Esophagus squamous epithelium (tissue), 5 donors: ENCODE measurements around the gene PANK4. TPM values are rescaled to one million over a fixed set of nuclear protein-coding genes. Genes with fewer than 3 reads are reported as not detected.
A peak's percentile ranks its signal among the peaks of the same experiment; 100 is the strongest.

Source experiments
- DNase-seq: peaks from one replicate; lab custom pipeline; 2025; lab: John Stamatoyannopoulos, UW
- H3K27ac ChIP-seq, 4 donors: fragments of 200-600 bp; sonication (generic); one replicate each; pipeline ENCODE4 v1.5.1; 2016 to 2019; ENCODE audit warnings: mild to moderate bottlenecking in 1 of 4
- H3K27me3 ChIP-seq, 4 donors: fragments of 200-600 bp; sonication (generic); 1 replicate in 3 of 4; 2 replicates in 1 of 4; pipeline versions ENCODE4 v1.5.1 to v1.6.0; 2017 to 2021; ENCODE audit warnings: antibody characterized with exemption in 1 of 4
- H3K36me3 ChIP-seq, 3 donors: fragments of 200-600 bp; sonication (generic); one replicate each; pipeline ENCODE4 v1.5.1; 2016 to 2019
- H3K4me1 ChIP-seq, 3 donors: fragments of 200-600 bp; sonication (generic); one replicate each; pipeline ENCODE4 v1.5.1; 2017 to 2019
- H3K4me3 ChIP-seq, 4 donors: fragments of 200-600 bp; sonication (generic); 1 replicate in 3 of 4; 2 replicates in 1 of 4; pipeline ENCODE4 v1.5.1; 2016 to 2019; ENCODE audit warnings: mild to moderate bottlenecking in 2 of 4, moderate library complexity in 1 of 4
- H3K9me3 ChIP-seq, 3 donors: fragments of 200-600 bp; sonication (generic); one replicate each; pipeline ENCODE4 v1.5.1; 2016 to 2019
- POLR2A ChIP-seq, 4 donors: fragments of 450-650 bp; IDR thresholded peaks; one replicate each; pipeline ENCODE4 v1.6.1; 2017; ENCODE audit warnings: antibody characterized with exemption in 4 of 4, mild to moderate bottlenecking in 4 of 4, moderate library complexity in 3 of 4
- WGBS, 2 donors: methylation state at CpG; one replicate each; pipeline ENCODE4 v1.1.5; 2018; 5-methylcytosine and 5-hydroxymethylcytosine counted together
- intact Hi-C: fragments of 100-400 bp; cut with DNase I; formaldehyde crosslinking; loops from one replicate; pipeline ENCODE4 v1.15.0; 2022
- total RNA-seq, 4 donors: library from RNA; depleted of rRNA; stranded (reverse); fragments of >200 nt; gene quantifications; one replicate each; pipeline ENCODE4 v1.1.0, GENCODE V29; 2016
- TF ChIP-seq, protein P1 (sequence below), 6 experiments: fragments of 450-650 bp in 4 of 6; fragments of 200-600 bp in 2 of 6; sonication (generic) in 2 of 6; IDR thresholded peaks; one replicate each; pipeline ENCODE4 v1.5.1; 2016 to 2019; ENCODE audit warnings: antibody characterized with exemption in 6 of 6, mild to moderate bottlenecking in 4 of 6, moderate library complexity in 4 of 6
- donor health status: DM: yes; HTN: yes; CAD: no.

Gene PANK4
- total RNA-seq, 4 donors from 2014 or later, result 11.8 to 29.1 (median 17.0) TPM

- peak; percentile 73 for DNase-seq
- Histone ChIP-seq H3K36me3 (no peaks in the 10 kb centered on the region), H3K4me1 (peaks cover 56 to 90% (median 57%) of the 10 kb centered on the region in 3 donors), H3K27me3 (peaks cover 0 to 18% (median 0%) of the 10 kb centered on the region in 4 donors), H3K9me3 (no peaks in the 10 kb centered on the region), H3K4me3 (peak overlapping the region; percentile 36 to 78 (median 57)), H3K27ac (peak overlapping the region; percentile 89 to 98 (median 97))
- WGBS, 2 donors, result no CpG with 5 or more reads among the region's 43 CpGs
- intact Hi-C loops, result loop anchor here (5.0 to 10.0 kb wide), 2 partner anchors 134 to 351 kb away; partner anchors contain the start of genes FAAP20 and PEX10
- TF ChIP-seq, protein P1, sequence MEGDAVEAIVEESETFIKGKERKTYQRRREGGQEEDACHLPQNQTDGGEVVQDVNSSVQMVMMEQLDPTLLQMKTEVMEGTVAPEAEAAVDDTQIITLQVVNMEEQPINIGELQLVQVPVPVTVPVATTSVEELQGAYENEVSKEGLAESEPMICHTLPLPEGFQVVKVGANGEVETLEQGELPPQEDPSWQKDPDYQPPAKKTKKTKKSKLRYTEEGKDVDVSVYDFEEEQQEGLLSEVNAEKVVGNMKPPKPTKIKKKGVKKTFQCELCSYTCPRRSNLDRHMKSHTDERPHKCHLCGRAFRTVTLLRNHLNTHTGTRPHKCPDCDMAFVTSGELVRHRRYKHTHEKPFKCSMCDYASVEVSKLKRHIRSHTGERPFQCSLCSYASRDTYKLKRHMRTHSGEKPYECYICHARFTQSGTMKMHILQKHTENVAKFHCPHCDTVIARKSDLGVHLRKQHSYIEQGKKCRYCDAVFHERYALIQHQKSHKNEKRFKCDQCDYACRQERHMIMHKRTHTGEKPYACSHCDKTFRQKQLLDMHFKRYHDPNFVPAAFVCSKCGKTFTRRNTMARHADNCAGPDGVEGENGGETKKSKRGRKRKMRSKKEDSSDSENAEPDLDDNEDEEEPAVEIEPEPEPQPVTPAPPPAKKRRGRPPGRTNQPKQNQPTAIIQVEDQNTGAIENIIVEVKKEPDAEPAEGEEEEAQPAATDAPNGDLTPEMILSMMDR (IDR thresholded peaks at IDR 0.05), result no peak
- TF ChIP-seq POLR2A (IDR thresholded peaks at IDR 0.05), result peak in 1 of 4 donors; percentile 76
These were observed 19.5 kb upstream of the PANK4 start for GRCh38 chr1:2545754-2546514.

DNA sequence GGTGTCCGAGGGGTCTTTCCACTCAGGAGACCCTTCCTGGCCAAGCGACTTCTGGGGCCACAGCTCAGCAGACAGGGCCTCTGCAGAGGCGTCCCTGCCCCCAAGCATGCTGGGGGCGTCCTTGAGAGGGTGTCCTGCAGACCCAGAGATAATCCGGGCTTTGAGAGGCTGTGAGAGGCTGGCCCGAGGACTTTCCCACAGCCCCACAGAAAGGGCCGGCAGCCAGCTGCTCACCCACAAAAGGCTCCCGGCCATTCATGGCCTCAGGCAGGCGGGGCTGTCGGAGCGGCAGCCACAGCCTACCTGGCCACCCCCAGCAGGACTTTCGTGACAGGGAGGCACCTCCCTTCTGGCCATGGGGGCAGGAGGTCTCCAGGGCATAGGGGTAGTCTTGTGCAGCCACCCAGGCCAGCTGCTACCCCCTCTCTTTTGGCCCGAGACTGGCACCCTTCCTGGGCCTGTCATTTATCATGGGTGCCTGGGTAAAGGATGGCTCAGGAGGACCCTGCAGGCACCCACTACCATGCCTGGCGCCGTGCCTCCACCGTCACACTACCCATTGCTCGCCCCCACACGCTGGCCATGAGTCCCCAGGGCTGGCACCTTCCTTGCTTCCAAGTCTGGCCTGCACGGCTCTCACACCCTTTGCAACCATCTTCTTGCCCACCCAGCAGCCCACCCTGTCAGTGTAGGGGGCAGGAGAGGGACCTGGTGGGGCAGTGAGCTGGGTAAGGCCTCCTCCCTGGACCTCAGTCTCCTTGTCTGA lies 18.7 kb upstream of the PANK4 start:
- TF ChIP-seq, protein P1 (IDR thresholded peaks at IDR 0.05), result no peak
- Histone ChIP-seq H3K27me3 (peaks cover 0 to 27% (median 0%) of the 10 kb centered on the region in 4 donors), H3K9me3 (no peaks in the 10 kb centered on the region), H3K36me3 (no peaks in the 10 kb centered on the region), H3K27ac (peak overlapping the region in 3 of 4 donors; percentile 97 to 98 (median 97)), H3K4me3 (no peak overlapping the region), H3K4me1 (peaks cover 60 to 91% (median 62%) of the 10 kb centered on the region in 3 donors)
- intact Hi-C loops, result loop anchor here (5.0 to 10.0 kb wide), 2 partner anchors 133 to 350 kb away; partner anchors contain the start of genes FAAP20 and PEX10
- 64 to 87% methylated on average over 7 to 11 of the region's 19 CpGs for WGBS, 2 donors
- no peak for DNase-seq

DNA sequence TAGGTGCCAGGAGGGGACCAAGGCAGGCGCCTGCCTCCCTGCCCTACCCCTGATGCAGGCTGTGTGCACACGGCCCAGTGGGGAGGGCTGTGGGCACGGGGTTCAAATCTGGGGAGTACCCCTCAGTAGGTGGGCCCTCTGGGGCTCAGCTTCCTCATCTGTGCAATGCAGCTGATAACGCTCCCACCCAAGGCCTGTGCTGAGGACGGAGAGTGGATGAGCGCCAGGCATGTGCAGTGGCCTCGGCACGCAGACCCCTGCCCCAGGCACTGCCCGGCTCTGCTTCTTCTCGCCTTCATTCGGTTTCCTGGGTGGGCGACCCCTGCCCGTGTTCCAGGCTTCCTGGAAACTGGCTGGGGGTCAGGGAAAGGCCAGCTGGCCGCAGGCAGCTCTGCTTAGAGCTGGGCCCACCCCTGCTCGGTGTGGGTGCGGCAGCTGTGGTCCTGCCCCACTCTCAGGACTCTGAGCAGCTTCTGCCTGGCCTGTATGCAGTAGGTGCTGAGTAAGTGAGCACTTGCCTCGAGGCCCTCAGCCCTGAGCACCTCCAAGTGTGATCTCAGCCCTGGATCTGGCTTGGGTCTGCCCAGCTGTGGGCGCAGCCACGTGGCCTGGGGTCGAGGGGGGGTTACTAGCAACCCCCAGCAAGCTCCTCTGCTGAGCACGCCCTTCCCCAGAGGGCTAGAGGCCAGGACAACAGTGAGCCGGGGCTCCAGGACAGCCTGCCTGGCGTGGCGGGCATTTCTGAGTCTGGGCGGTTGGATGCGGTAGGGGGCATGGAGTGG lies 17.9 kb upstream of the PANK4 start:
- TF ChIP-seq, protein P1 (IDR thresholded peaks at IDR 0.05), result no peak
- no peak for TF ChIP-seq POLR2A (IDR thresholded peaks at IDR 0.05)
- Histone ChIP-seq H3K27ac (peak overlapping the region in 2 of 4 donors; percentile 33 to 98), H3K9me3 (no peaks in the 10 kb centered on the region), H3K4me3 (no peak overlapping the region), H3K36me3 (no peaks in the 10 kb centered on the region), H3K27me3 (peaks cover 0 to 34% (median 0%) of the 10 kb centered on the region in 4 donors), H3K4me1 (peaks cover 55 to 83% (median 62%) of the 10 kb centered on the region in 3 donors)
- 20% methylated on average over 1 to 3 of the region's 26 CpGs for WGBS, 2 donors
- intact Hi-C loops, result loop anchor here (10.0 kb wide), 1 partner anchor 349 kb away; the partner anchor contains the start of gene FAAP20
- no peak for DNase-seq

DNA sequence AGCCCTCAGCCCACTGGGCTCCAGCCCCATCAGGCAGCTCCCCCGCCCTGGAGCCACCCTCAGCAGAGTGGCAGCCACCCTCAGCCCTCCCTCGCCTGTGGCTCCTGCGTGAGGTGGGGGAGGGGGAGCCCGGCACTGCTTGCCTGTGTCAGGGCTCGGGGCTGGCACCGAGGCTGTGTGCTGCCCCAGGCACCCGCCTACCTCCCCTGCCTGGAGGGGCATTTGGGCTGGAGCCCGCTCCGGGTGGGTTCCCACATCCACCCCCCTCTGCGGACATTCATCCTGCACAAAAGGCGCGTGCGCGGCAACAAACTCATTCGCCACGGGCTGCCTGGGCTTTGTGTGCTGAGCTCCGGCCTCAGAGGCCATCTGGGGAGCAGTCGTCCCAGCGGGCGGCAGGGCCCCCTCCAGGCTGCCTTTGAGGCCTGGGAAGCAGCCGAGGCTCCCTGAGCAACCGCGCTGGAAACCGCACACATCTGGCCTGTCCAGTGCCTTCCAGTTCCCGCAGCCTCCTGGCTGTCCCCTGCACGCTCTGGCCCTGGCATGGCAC lies 17.2 kb upstream of the PANK4 start:
- no peak for TF ChIP-seq POLR2A (IDR thresholded peaks at IDR 0.05)
- TF ChIP-seq, protein P1 (IDR thresholded peaks at IDR 0.05), result no peak
- no peak overlapping the region for H3K27ac ChIP-seq
- intact Hi-C loops, result loop anchor here (10.0 kb wide), 1 partner anchor 349 kb away; the partner anchor contains the start of gene FAAP20
- peaks cover 0 to 41% (median 0%) of the 10 kb centered on the region in 4 donors for H3K27me3 ChIP-seq
- H3K9me3 ChIP-seq, result no peaks in the 10 kb centered on the region
- DNase-seq, result no peak
- no CpG with 5 or more reads among the region's 26 CpGs for WGBS, 2 donors
- no peak overlapping the region for H3K4me3 ChIP-seq
- H3K4me1 ChIP-seq, result peaks cover 49 to 76% (median 56%) of the 10 kb centered on the region in 3 donors
- no peaks in the 10 kb centered on the region for H3K36me3 ChIP-seq
